ACC112 (cell line): Measurements from ENCODE around the gene FBXO34.

Experiments
- H2AFZ ChIP-seq: fragments of 200-600 bp; sonication (generic); one replicate; pipeline ENCODE4 v1.6.0; 2017; ENCODE audit warnings: antibody characterized with exemption, low read length; ENCODE audit not compliant: unreplicated experiment
- H3K27ac ChIP-seq: fragments of 200-600 bp; sonication (generic); 2 replicates; pipeline ENCODE4 v1.5.1; 2014; ENCODE audit warnings: low read depth, mild to moderate bottlenecking, antibody characterized with exemption, low read length, moderate library complexity
- H3K27me3 ChIP-seq: fragments of 200-600 bp; sonication (generic); 2 replicates; pipeline ENCODE4 v1.6.1; 2014; ENCODE audit warnings: mild to moderate bottlenecking, antibody characterized with exemption, low read length, moderate library complexity, mixed read lengths; ENCODE audit not compliant: insufficient read depth
- H3K36me3 ChIP-seq: fragments of 200-600 bp; sonication (generic); 2 replicates; pipeline ENCODE4 v1.6.1; 2016; ENCODE audit warnings: mild to moderate bottlenecking, antibody characterized with exemption, low read length, moderate library complexity, mixed read lengths; ENCODE audit not compliant: insufficient read depth
- H3K4me1 ChIP-seq: fragments of 200-600 bp; sonication (generic); one replicate; pipeline ENCODE4 v1.6.1; 2016; ENCODE audit warnings: low read length, mixed read lengths; ENCODE audit not compliant: insufficient read depth, unreplicated experiment, control insufficient read depth
- H3K4me3 ChIP-seq: fragments of 200-600 bp; sonication (generic); 2 replicates; pipeline ENCODE4 v1.5.1; 2014; ENCODE audit warnings: mild to moderate bottlenecking, low read depth, low read length
- H3K79me2 ChIP-seq: fragments of 200-600 bp; sonication (generic); one replicate; pipeline ENCODE4 v1.6.0; 2016; ENCODE audit warnings: low read length; ENCODE audit not compliant: control insufficient read depth, unreplicated experiment, insufficient read depth

Gene FBXO34

DNA sequence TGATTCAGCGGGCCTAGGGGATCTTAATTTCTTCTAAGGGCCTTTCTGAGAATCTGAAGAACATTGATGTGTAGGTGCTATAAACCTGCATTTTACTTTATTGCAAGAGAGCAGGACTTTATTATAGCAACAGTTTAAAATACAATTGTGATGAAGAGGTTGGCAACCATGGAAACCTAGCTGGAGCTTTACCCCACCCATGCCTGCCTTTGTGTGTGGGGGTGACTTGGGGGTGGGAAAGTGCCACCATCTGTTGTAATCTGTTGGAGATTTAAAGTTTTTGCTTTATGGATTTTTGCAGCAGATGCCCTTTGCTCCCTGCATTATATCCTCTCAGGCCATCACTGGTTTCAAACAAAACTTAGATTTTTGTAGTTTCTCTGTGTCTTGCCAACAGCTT lies 75.8 kb downstream of the FBXO34 start:
- H3K27ac ChIP-seq: no peak overlapping the region
- H2AFZ ChIP-seq: no peak overlapping the region
- no peaks in the 10 kb centered on the region for H3K27me3 ChIP-seq
- no peaks in the 10 kb centered on the region for H3K36me3 ChIP-seq
- H3K4me1 ChIP-seq: no peaks in the 10 kb centered on the region
- no peak overlapping the region for H3K4me3 ChIP-seq
- peaks cover 38% of the 10 kb centered on the region for H3K79me2 ChIP-seq

DNA sequence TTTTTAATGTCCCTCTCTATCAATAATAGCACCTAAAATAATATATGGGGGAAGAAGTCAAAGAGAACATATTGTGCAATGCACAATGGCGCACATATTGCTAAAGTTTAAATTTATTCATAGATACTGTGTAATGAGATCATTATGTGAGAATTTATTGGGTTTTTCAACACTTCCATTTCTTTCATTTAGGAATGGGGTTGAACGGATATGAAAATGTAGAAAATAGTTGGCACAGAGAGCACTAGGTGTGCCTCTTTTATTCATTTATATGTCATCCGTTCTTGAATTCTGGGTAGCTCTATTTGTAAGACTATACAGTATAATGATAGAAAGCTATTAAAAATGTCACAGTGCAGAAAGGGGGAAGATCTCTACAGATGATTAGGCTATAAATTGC lies 76.5 kb downstream of the FBXO34 start:
- H3K27ac ChIP-seq: no peak overlapping the region
- no peak overlapping the region for H2AFZ ChIP-seq
- no peak overlapping the region for H3K4me3 ChIP-seq
- peaks cover 35% of the 10 kb centered on the region for H3K79me2 ChIP-seq
- no peaks in the 10 kb centered on the region for H3K4me1 ChIP-seq
- no peaks in the 10 kb centered on the region for H3K27me3 ChIP-seq
- H3K36me3 ChIP-seq: 0 out of 2 replicates have a peak, but pooled peaks cover 3% of the 10 kb centered on the region

DNA sequence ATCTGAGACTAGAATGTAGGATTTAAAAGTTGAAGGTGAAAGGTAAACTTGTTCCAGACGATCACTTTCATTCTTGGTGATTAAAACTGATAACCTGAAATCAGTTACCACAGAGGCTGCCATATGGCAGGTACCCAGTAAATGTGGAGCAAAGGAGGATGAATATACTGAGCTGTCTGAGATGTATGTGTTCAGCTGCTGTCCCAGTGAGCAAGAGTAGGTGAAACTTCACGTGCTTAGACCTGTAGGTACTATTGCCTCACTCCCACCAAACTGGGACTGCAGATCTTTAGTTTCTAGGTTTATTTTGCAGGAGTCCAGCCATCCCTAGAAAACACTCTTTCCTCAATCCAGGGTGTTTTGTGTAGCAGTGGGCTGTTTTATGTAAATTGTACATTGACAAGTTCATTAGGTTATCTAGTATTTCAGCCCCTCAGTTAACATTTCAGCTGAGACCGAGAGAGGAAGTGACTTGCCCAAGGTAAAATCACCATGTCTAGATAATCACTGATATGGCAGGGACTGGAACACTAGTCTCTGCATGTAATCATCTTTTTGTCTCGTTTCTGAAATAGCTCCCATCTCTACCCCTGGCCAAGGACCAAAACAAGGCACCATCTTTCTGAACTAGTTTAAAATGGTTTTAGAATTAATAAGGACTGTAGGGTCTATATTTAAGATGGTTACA lies 77.7 kb downstream of the FBXO34 start:
- Histone ChIP-seq H3K4me1 (no peaks in the 10 kb centered on the region), H3K4me3 (no peak overlapping the region), H3K36me3 (0 out of 2 replicates have a peak, but pooled peaks cover 5% of the 10 kb centered on the region), H3K79me2 (peaks cover 29% of the 10 kb centered on the region), H2AFZ (no peak overlapping the region), H3K27ac (no peak overlapping the region), H3K27me3 (no peaks in the 10 kb centered on the region)

DNA sequence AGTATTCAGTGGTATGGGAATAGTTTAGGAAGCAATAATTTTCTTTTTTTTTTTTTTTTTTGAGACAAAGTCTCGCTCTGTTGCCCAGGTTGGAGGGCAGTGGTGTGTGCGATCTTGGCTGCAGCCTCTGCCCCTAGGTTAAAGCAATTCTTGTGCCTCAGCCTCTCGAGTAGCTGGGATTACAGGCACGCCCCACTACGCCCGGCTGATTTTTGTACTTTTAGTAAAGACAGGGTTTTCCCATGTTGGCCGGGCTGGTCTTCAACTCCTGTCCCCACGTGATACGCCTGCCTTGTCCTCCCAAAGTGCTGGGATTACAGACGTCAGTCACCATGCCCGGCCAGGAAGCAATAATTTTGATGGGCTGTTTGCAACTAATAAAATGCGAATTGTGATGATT lies 78.3 kb downstream of the FBXO34 start:
- Histone ChIP-seq H2AFZ (no peak overlapping the region), H3K27ac (no peak overlapping the region), H3K4me3 (no peak overlapping the region), H3K4me1 (no peaks in the 10 kb centered on the region), H3K79me2 (peaks cover 26% of the 10 kb centered on the region), H3K27me3 (no peaks in the 10 kb centered on the region), H3K36me3 (0 out of 2 replicates have a peak, but pooled peaks cover 5% of the 10 kb centered on the region)

DNA sequence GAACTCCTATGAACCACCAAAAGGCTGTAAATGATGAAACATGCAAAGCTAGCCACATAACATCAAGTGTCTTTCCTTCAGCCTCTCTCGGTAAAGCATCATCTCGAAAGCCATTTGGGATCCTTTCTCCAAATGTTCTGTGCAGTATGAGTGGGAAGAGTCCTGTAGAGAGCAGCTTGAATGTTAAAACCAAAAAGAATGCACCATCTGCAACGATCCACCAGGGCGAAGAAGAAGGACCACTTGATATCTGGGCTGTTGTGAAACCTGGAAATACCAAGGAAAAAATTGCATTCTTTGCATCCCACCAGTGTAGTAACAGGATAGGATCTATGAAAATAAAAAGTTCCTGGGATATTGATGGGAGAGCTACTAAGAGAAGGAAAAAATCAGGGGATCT lies 79.2 kb downstream of the FBXO34 start:
- Histone ChIP-seq H3K27me3 (no peaks in the 10 kb centered on the region), H3K4me3 (no peak overlapping the region), H3K36me3 (0 out of 2 replicates have a peak, but pooled peaks cover 5% of the 10 kb centered on the region), H3K79me2 (peaks cover 20% of the 10 kb centered on the region), H3K27ac (no peak overlapping the region), H3K4me1 (no peaks in the 10 kb centered on the region), H2AFZ (no peak overlapping the region)

DNA sequence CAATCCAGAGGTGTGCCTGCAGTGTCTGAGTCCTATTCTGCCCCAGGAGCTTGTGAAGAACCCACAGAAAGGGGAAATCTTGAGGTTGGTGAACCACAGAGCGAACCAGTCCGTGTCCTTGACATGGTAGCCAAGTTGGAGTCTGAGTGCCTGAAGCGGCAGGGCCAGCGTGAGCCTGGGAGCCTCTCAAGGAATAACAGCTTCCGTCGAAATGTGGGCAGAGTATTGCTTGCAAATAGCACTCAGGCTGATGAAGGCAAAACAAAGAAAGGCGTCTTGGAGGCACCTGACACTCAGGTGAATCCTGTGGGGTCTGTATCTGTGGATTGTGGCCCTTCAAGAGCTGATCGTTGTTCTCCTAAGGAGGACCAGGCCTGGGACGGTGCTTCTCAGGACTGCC lies 79.9 kb downstream of the FBXO34 start:
- Histone ChIP-seq H3K79me2 (peaks cover 18% of the 10 kb centered on the region), H3K4me1 (no peaks in the 10 kb centered on the region), H3K27me3 (no peaks in the 10 kb centered on the region), H3K36me3 (0 out of 2 replicates have a peak, but pooled peaks cover 5% of the 10 kb centered on the region), H3K27ac (no peak overlapping the region), H2AFZ (no peak overlapping the region), H3K4me3 (no peak overlapping the region)

DNA sequence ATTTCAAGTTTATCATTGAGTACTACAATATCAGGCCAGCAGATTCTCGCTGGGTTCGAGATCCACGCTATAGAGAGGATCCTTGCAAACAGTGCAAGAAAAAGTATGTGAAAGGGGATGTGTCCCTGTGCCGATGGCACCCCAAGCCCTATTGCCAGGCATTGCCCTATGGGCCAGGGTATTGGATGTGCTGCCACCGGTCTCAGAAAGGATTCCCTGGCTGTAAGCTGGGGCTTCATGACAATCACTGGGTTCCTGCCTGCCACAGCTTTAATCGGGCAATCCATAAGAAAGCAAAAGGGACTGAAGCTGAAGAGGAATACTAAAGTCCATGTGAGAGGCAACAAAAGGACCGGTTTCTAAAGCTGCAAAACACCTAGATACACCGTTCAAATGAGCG lies 81.0 kb downstream of the FBXO34 start:
- no peak overlapping the region for H2AFZ ChIP-seq
- no peaks in the 10 kb centered on the region for H3K4me1 ChIP-seq
- H3K36me3 ChIP-seq: 0 out of 2 replicates have a peak, but pooled peaks cover 5% of the 10 kb centered on the region
- no peaks in the 10 kb centered on the region for H3K27me3 ChIP-seq
- peaks cover 12% of the 10 kb centered on the region for H3K79me2 ChIP-seq
- no peak overlapping the region for H3K27ac ChIP-seq
- H3K4me3 ChIP-seq: no peak overlapping the region

DNA sequence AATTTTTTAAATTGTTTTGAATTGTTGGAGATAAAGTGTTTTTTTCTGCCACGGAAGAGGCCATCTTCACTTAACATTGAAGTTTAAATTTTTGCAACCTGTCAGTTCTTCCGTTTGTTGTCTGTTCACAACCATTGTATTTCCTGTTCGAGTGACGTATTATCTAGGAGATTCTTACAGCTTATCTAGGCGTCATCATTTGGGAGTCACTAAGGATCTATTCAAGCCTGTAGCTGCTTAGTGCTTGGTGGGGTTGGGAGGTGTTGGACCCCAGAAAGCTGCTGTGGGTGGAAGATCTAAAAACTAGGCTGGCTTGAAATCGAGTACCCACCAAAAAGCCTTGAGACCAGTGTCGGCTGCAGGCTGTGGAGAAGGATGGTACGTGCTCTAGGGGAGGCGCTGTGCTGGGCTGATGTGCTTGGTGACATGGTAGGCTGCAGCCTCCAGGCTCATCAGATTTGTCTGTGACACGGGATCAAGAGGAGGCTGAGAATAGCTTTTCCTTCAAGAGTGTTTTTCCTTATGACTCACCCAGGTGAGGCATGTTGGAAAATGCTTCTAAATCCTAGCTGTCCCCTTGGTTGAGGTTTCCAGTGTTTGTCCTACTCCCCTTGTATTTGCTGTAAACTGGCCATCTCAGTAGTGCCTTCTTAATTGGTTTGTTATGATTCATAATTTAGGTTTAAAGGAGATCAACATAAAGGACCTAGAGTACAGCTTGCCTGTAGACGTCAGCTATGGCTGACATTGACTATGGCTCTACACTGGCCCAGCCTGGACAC lies 82.7 kb downstream of the FBXO34 start:
- no peaks in the 10 kb centered on the region for H3K4me1 ChIP-seq
- no peak overlapping the region for H3K4me3 ChIP-seq
- H3K27ac ChIP-seq: no peak overlapping the region
- 0 out of 2 replicates have a peak, but pooled peaks cover 5% of the 10 kb centered on the region for H3K36me3 ChIP-seq
- H3K79me2 ChIP-seq: no peaks in the 10 kb centered on the region
- no peak overlapping the region for H2AFZ ChIP-seq
- no peaks in the 10 kb centered on the region for H3K27me3 ChIP-seq

DNA sequence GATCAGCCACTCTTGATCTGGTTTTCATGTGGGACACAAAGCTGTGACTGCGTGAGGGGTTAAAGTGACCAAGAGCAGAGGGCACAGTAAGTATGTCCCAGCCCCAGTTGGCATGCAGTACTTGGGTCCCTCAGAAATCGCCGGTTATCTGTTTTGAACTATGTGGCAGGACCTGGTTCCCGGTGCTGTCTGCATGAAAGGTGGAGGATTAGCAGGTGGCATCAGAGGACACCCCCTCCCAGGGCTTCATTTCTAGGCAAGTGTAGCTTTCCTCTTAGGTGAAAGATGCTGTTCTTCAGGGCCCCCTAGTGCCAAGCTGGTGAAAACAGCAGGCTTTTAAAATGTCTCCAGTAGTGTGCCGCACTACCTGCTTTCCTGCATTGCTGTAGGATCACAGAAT lies 83.3 kb downstream of the FBXO34 start:
- Histone ChIP-seq H3K4me3 (no peak overlapping the region), H3K79me2 (no peaks in the 10 kb centered on the region), H3K36me3 (0 out of 2 replicates have a peak, but pooled peaks cover 5% of the 10 kb centered on the region), H3K27ac (no peak overlapping the region), H2AFZ (no peak overlapping the region), H3K27me3 (no peaks in the 10 kb centered on the region), H3K4me1 (no peaks in the 10 kb centered on the region)

DNA sequence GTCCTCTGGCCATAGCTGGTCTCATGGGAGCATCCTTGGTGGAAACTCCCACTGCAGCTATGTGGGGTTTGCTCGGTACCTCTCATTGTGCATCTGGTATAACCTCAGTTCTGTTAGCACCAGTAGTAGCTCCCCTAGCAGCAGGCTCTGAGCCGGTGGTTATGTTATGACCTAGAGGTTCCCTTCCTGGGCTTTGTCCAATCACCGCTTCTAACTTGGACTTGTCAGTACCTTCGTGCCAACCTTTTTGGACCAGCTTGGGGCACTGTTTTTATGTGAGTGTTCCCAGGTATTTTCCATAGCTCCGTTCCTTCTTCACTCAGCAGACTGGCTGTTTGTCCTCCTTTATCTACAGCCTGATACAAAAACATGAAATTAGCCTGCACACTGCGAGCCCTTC lies 84.7 kb downstream of the FBXO34 start:
- Histone ChIP-seq H3K27me3 (no peaks in the 10 kb centered on the region), H3K4me1 (no peaks in the 10 kb centered on the region), H3K27ac (no peak overlapping the region), H3K36me3 (0 out of 2 replicates have a peak, but pooled peaks cover 5% of the 10 kb centered on the region), H2AFZ (no peak overlapping the region), H3K4me3 (no peak overlapping the region), H3K79me2 (no peaks in the 10 kb centered on the region)

DNA sequence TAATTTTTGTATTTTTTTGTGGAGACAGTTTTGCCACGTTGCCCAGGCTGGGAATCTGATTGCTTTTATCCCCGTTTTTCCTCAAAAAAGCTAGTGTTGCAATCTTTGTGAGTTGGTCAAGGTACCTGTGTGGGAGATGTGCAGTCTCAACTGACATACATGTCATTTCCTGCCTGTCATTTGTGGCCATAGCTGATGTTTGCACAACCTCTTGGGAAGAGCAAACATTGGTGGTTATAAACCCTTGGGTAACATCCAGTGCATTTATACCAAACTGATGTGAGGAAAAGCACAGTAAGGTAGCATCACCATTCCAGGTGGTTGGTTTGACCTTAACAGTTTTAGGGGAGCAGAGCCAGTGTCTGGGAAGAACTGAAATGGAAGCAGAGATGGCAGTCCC lies 85.7 kb downstream of the FBXO34 start:
- H3K36me3 ChIP-seq: 0 out of 2 replicates have a peak, but pooled peaks cover 5% of the 10 kb centered on the region
- H3K27ac ChIP-seq: no peak overlapping the region
- H2AFZ ChIP-seq: no peak overlapping the region
- H3K79me2 ChIP-seq: no peaks in the 10 kb centered on the region
- H3K4me1 ChIP-seq: no peaks in the 10 kb centered on the region
- no peaks in the 10 kb centered on the region for H3K27me3 ChIP-seq
- H3K4me3 ChIP-seq: no peak overlapping the region
